WERI-Rb-1 (cell line): ENCODE measurements around the gene DNAH5.
"Not testable (repeated sequence)": the region's sequence is repeated elsewhere in the genome, so short reads cannot be mapped to it uniquely, and the experiment has no call there.

Experiments used
- DNase-seq: peaks from one replicate; pipeline ENCODE4 v3.0.0-alpha.2; 2020
- H3K27ac ChIP-seq: fragments of 250-450 bp; sonication (Bioruptor Pico); 2 replicates; pipeline ENCODE4 v1.5.1; 2020; ENCODE audit warnings: mild to moderate bottlenecking, moderate library complexity
- H3K27me3 ChIP-seq: fragments of 250-450 bp; sonication (Bioruptor Pico); 2 replicates; pipeline ENCODE4 v1.5.1; 2021; ENCODE audit warnings: mild to moderate bottlenecking, low read depth, moderate library complexity; ENCODE audit not compliant: insufficient read depth, severe bottlenecking
- H3K36me3 ChIP-seq: fragments of 250-450 bp; sonication (Bioruptor Pico); 2 replicates; pipeline ENCODE4 v1.5.1; 2020; ENCODE audit warnings: mild to moderate bottlenecking, moderate library complexity
- H3K4me3 ChIP-seq: 2 replicates; pipeline ENCODE4 v1.5.1; 2011; ENCODE audit warnings: low read depth, mild to moderate bottlenecking, control low read depth, low read length
- H3K9me3 ChIP-seq: fragments of 250-450 bp; sonication (Bioruptor Pico); 2 replicates; pipeline ENCODE4 v1.5.1; 2021; ENCODE audit warnings: mild to moderate bottlenecking, moderate library complexity; ENCODE audit not compliant: severe bottlenecking
- TF ChIP-seq, protein P1 (sequence below): IDR thresholded peaks from 2 replicates; pipeline ENCODE4 v1.5.1; 2011; ENCODE audit warnings: low read depth, mild to moderate bottlenecking, control low read depth, inconsistent platforms, low read length

Gene DNAH5

GRCh38 chr5:13987843-13988464, 43.5 kb upstream of the DNAH5 start:
- peaks cover 2% of the 10 kb centered on the region for H3K9me3 ChIP-seq
- H3K27me3 ChIP-seq: peaks cover 45% of the 10 kb centered on the region
- H3K27ac ChIP-seq: no peak overlapping the region
- H3K36me3 ChIP-seq: no peaks in the 10 kb centered on the region
- TF ChIP-seq, protein P1, sequence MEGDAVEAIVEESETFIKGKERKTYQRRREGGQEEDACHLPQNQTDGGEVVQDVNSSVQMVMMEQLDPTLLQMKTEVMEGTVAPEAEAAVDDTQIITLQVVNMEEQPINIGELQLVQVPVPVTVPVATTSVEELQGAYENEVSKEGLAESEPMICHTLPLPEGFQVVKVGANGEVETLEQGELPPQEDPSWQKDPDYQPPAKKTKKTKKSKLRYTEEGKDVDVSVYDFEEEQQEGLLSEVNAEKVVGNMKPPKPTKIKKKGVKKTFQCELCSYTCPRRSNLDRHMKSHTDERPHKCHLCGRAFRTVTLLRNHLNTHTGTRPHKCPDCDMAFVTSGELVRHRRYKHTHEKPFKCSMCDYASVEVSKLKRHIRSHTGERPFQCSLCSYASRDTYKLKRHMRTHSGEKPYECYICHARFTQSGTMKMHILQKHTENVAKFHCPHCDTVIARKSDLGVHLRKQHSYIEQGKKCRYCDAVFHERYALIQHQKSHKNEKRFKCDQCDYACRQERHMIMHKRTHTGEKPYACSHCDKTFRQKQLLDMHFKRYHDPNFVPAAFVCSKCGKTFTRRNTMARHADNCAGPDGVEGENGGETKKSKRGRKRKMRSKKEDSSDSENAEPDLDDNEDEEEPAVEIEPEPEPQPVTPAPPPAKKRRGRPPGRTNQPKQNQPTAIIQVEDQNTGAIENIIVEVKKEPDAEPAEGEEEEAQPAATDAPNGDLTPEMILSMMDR: peak; percentile 78
- H3K4me3 ChIP-seq: no peak overlapping the region
- peak; percentile 47 for DNase-seq

DNA sequence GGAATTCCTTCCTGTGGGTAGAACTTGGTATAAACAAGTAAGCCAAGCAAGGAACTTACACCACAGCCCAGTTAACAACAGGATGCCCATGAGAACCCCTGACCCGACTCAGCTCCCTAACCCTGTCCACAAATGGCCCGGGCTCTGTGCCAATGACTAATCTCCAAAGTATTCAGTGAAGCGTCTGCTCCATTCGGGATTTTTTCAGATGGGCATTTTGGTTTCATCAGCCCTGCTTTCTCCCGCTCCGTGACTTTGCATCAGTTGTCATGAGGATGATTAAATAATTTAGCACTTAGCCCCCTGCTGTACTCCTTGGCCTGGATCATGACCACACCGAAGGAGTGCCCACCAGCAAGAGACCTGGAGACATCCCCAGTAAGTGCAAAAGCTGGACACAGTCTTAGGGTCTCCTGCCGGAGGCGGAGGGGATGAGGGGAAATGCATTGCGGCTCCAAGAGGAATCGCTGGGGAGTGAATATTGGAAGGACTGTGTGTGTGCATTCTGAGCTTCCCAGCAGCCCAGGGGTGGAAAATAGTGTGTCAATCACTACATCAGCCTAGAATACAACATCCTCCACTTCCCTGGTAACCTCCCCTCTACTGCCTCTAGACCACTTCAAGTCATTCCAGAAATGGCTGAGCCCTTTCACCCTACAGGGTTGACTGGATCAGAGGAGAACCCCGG, 41.4 kb upstream of the DNAH5 start:
- no peak for DNase-seq
- peaks cover 32% of the 10 kb centered on the region for H3K27me3 ChIP-seq
- TF ChIP-seq, protein P1: no peak
- H3K4me3 ChIP-seq: no peak overlapping the region
- no peak overlapping the region for H3K27ac ChIP-seq
- H3K9me3 ChIP-seq: peaks cover 2% of the 10 kb centered on the region
- no peaks in the 10 kb centered on the region for H3K36me3 ChIP-seq

GRCh38 chr5:13984888-13985287, 40.4 kb upstream of the DNAH5 start:
- H3K9me3 ChIP-seq, H3K4me3 ChIP-seq, DNase-seq, H3K36me3 ChIP-seq, H3K27ac ChIP-seq: not testable (repeated sequence)
- peaks cover 34% of the 10 kb centered on the region for H3K27me3 ChIP-seq

DNA sequence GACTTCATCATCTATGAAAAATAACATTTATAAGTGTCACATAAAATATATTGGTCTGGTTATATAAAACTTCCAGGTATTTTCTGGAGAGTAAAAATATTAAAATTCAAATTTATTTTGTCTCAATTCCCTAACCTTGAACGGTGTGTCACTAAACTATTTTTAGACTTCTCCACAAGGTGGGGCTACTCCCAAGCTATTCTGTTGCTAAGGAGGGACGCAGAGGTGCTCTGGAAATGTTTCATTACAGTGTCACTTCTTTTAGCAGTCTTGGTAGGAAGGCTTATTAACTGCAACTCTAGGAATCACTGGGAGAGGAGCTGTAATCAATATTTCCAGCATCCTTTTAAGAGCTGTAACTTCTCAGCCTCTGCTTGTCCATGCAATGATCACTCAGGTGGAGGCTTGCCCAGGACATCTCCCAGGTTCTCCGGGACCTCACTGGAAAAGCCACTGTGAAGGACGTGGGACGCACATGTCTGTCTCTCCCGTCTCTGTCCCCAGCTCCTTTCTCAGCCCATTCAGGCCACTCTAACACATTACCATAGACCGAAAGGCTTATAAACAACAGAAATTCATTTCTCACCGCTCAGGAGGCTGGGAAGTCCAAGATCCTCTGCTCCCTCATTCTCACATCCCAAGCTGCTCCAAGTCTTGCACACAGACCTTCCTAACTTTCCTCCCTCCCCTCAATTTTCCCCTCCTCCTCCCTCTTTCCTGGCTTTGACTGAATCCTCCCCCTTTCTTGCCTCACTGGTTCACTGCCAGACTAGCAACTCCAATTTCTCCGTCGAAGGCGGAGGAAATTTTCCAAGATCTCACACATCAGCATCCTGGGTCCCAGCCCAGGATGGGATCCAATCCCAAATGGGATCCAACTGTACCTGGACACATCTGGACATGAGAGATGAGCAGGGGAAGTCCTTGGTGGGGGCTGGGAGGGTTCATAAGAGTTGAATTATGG, 32.7 kb upstream of the DNAH5 start:
- TF ChIP-seq, protein P1: peak; percentile 40; the same call in 1 of the 2 replicates
- Histone ChIP-seq H3K36me3 (no peaks in the 10 kb centered on the region), H3K4me3 (no peak overlapping the region), H3K27me3 (peaks cover 10% of the 10 kb centered on the region), H3K9me3 (no peaks in the 10 kb centered on the region), H3K27ac (no peak overlapping the region)
- peak; percentile 45 for DNase-seq

GRCh38 chr5:13976223-13976622, 31.7 kb upstream of the DNAH5 start:
- no peak overlapping the region for H3K27ac ChIP-seq
- H3K9me3 ChIP-seq: no peaks in the 10 kb centered on the region
- no peak for DNase-seq
- no peaks in the 10 kb centered on the region for H3K36me3 ChIP-seq
- peaks cover 10% of the 10 kb centered on the region for H3K27me3 ChIP-seq
- TF ChIP-seq, protein P1: no peak
- no peak overlapping the region for H3K4me3 ChIP-seq

DNA sequence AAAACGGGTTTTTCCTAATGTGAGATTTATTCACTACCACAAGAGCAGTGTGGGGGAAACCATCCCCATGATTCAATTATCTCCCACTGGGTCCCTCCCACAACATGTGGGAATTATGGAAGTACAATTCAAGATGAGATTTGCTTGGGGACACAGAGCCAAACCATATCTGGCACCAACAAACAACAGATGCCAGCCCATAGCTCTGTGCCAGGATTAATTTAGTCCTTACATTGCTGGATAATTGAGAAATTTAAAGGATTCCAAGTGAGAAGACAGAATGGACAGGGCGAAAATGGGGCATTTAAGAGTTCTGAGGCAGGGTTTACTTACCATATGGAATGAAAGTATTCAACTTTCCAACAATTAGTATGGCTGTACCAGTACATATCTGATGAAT, 30.8 kb upstream of the DNAH5 start:
- Histone ChIP-seq H3K9me3 (no peaks in the 10 kb centered on the region), H3K27me3 (peaks cover 7% of the 10 kb centered on the region)
- TF ChIP-seq, protein P1: no peak

More for the DNA sequence above, 30.8 kb upstream of the DNAH5 start:
- no peak overlapping the region for H3K27ac ChIP-seq
- no peaks in the 10 kb centered on the region for H3K36me3 ChIP-seq
- no peak for DNase-seq
- no peak overlapping the region for H3K4me3 ChIP-seq
